Keratinocyte (primary cell): Measurements from ENCODE around the gene HPCAL1.

ENCODE experiments used
- EZH2 ChIP-seq: IDR thresholded peaks from one replicate; pipeline ENCODE4 v1.6.1; 2012; ENCODE audit warnings: inconsistent platforms, mild to moderate bottlenecking, low read length, moderate library complexity
- TF ChIP-seq, protein P1 (sequence below), 3 experiments: IDR thresholded peaks in 1 of 3; conservative IDR thresholded peaks in 1 of 3; optimal IDR thresholded peaks in 1 of 3; 2 replicates in 2 of 3; 3 replicates in 1 of 3; pipeline versions ENCODE3 to v1.5.1; 2011; ENCODE audit warnings: low read length in 3 of 3, mild to moderate bottlenecking in 3 of 3, moderate library complexity in 2 of 3, control low read depth in 1 of 3, inconsistent platforms in 1 of 3; ENCODE audit not compliant: insufficient read depth in 2 of 3; ENCODE audit errors: extremely low read depth in 1 of 3

DNA sequence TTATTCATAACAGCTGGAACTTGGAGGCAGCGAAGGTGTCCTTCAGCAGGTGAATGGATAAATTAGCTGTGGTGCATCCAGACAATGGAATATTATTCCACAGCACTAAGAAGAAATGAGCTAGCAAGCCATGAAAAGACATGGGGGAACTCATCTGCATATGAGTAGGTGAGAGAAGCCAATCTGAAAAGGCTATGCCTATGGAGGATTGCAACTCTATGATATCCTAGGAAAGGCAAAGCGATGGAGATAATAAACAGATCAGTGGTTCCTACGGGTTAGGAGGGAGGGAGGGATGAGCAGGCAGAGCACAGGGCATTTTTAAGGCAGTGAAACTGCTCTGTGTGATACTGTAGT, 79.3 kb downstream of the HPCAL1 start:
- TF ChIP-seq EZH2 = no peak
- TF ChIP-seq, protein P1, sequence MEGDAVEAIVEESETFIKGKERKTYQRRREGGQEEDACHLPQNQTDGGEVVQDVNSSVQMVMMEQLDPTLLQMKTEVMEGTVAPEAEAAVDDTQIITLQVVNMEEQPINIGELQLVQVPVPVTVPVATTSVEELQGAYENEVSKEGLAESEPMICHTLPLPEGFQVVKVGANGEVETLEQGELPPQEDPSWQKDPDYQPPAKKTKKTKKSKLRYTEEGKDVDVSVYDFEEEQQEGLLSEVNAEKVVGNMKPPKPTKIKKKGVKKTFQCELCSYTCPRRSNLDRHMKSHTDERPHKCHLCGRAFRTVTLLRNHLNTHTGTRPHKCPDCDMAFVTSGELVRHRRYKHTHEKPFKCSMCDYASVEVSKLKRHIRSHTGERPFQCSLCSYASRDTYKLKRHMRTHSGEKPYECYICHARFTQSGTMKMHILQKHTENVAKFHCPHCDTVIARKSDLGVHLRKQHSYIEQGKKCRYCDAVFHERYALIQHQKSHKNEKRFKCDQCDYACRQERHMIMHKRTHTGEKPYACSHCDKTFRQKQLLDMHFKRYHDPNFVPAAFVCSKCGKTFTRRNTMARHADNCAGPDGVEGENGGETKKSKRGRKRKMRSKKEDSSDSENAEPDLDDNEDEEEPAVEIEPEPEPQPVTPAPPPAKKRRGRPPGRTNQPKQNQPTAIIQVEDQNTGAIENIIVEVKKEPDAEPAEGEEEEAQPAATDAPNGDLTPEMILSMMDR (optimal IDR thresholded peaks at IDR 0.05 in 1 of 3, IDR thresholded peaks at IDR 0.05 in 1 of 3, conservative IDR thresholded peaks at IDR 0.05 in 1 of 3; ENCODE audit: extremely low read depth in 1 of 3, insufficient read depth in 2 of 3, low read length in 3 of 3) = no peak
